COLO829 (cell line): ENCODE measurements around the gene ZNF236.
"Not testable (repeated sequence)": the region's sequence is repeated elsewhere in the genome, so short reads cannot be mapped to it uniquely, and the experiment has no call there.

Experiments used
- DNase-seq: peaks from one replicate; pipeline ENCODE4 v3.0.0; 2012; ENCODE audit warnings: low spot score

Gene ZNF236

DNA sequence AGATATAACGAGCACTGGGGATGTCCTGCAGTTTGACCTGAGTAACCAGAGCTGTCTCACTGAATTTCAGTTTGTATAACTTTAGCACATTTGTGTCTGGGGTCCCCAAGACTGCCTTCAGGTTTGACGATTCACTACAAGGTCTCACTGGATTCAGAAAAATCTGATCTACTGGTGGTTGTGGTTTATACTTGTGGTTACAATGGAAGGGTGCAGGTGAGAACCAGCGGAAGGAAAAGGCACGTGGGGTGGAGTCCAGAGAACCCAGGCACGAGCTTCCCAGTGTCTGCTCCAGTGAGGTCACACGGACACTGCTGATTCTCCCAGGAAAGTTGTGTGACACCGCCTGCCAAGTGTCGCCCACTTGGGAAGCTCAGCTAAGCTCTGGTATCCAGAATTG is 126.0 kb downstream of the ZNF236 start:
- DNase-seq: no peak

DNA sequence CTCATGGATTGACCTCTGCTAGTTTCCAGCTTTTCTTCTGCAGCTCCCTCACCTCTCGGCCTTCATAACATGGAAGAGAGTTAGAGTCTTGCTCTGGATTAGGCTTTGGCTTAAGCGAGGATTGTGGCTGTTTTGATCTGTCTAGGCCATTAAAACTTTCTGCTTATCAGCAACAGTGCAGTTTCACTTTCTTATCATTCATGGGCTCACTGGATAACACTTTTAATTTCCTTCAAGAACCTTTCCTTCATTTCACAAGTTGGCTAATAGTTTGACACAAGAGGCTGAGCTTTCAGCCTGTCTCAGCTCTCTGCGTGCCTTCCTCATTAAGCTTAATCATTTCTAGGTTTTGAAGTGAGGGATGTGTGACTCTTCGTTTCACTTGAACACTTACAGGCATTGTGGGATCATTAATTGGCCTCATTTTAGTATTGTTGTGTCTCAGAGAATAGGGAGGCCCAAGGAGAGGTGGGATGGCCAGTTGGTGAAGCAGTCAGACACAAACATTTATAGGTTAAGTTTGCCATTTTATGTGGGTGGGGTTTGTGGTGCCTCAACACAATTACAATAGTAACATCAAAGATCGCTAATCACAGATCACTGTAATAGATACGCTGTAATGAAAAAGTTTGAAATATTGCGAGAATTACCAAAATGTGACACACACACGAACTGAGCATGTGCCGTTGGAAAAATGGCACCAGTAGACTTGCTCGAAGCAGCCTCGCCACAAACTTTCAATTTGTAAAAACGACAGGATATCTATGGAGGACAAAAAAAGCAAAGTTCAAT is 129.3 kb downstream of the ZNF236 start:
- no peak for DNase-seq

- DNase-seq: no peak
Measured at GRCh38 chr18:76952747-76953146, 130.4 kb downstream of the ZNF236 start.

- DNase-seq: no peak
Measured at GRCh38 chr18:76953156-76953555, 130.8 kb downstream of the ZNF236 start.

- DNase-seq: no peak
Measured at GRCh38 chr18:76953583-76954233, 131.4 kb downstream of the ZNF236 start.

- no peak for DNase-seq
Measured at GRCh38 chr18:76955524-76956170, 133.3 kb downstream of the ZNF236 start.

GRCh38 chr18:76956648-76957047 is 134.3 kb downstream of the ZNF236 start:
- DNase-seq: no peak

GRCh38 chr18:76957384-76958355 is 135.3 kb downstream of the ZNF236 start:
- DNase-seq: no peak

GRCh38 chr18:76958692-76959341 is 136.5 kb downstream of the ZNF236 start:
- DNase-seq: no peak

DNA sequence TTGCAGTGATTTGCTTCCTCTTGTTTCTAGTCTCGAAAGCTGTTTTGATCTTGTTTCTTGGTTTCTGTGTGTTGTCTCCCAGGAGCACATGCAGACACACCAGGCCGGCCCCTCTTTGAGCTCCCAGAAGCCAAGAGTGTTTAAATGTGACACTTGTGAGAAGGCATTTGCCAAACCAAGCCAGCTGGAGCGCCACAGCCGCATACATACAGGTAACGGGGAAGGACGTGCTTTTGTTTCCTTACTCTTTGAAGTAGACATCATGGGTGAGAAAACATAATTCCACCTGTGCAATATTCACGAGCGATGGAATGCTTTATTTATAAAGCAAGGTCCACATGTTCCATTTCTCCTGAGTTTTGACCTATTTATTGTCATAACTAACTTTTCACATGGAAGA is 137.2 kb downstream of the ZNF236 start:
- no peak for DNase-seq

DNA sequence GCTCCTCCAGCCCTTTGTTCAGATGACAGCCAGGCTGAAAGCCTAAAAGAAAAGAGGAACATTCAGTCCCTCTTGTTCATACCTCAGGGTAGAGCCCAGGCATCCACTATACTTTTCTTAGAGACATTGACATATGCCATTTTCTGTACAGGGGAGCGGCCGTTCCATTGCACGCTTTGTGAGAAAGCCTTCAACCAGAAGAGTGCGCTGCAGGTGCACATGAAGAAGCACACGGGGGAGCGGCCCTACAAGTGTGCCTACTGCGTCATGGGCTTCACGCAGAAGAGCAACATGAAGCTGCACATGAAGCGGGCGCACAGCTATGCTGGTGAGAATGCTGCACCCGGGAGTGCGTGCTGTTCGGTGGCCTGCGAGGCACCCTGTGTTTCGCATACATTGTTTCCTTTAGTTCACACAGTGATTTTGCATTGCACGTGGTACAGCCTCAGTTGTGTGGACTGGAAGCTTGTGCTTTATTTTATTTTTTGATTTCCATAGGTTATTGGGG is 138.2 kb downstream of the ZNF236 start:
- no peak for DNase-seq

DNA sequence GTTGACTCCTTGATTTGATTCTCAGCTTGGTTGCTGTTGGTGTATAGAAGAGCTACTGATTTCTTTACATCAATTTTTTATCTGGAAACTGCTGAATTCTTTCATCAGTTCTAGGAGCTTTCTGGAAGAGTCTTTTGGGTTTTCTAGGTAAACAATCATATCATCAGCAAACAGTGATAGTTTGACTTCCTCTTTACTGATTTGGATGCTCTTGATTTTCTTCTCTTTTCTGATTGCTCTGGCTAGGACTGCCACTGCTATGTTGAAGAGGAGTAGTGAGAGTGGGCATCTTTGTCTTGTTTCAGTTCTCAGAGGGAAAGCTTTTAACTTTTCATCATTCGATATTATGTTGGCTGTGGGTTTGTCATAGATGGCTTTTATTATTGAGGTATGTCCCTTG is 140.5 kb downstream of the ZNF236 start:
- DNase-seq: no peak

- no peak for DNase-seq
Measured at GRCh38 chr18:76963936-76964335, 141.6 kb downstream of the ZNF236 start.

- not testable (repeated sequence) for DNase-seq
Measured at GRCh38 chr18:76965555-76966151, 143.3 kb downstream of the ZNF236 start.

DNA sequence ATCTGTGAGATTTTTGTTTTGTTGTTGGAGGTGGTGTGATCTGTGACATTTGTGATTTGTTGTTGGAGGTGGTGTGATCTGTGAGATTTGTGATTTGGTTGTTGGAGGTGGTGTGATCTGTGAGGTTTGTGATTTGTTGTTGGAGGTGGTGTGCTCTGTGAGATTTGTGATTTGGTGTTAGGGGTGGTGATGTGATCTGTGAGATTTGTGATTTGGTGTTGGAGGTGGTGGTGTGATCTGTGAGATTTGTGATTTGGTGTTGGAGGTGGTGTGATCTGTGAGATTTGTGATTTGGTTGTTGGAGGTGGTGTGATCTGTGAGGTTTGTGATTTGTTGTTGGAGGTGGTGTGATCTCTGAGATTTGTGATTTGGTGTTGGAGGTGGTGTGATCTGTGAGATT is 144.9 kb downstream of the ZNF236 start:
- not testable (repeated sequence) for DNase-seq

DNA sequence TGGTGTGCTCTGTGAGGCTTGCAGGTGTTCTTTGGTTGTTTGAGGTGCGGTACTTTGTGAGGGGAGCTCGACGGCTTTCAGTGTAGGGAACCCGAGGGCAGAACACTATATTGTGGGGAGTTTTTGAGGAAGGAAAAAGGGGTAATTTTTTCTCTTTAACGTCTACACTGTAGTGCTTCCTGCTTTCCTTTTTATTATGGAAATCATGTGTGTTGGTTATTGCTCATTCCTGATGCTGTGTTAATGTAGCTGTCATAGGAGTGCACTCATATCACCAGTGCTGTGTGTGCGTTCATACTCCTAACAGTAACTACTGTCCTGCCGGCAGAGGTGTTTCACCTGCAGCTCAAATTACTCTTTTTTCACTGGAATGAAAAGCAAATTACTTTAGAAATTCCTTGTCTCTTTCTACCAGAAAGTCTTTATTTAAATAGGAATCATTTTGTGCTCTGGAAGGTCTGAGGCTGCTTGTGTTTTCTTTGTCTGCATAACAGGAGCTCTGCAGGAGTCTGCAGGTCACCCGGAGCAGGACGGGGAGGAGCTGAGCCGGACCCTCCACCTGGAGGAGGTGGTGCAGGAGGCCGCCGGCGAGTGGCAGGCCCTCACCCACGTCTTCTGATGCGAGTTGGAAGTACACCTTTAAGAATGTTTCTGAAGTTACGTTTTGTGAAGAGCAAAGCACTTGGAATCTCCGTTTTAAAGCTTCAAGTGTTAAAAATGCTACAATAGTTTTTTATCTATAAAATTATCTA is 145.5 kb downstream of the ZNF236 start:
- no peak for DNase-seq

DNA sequence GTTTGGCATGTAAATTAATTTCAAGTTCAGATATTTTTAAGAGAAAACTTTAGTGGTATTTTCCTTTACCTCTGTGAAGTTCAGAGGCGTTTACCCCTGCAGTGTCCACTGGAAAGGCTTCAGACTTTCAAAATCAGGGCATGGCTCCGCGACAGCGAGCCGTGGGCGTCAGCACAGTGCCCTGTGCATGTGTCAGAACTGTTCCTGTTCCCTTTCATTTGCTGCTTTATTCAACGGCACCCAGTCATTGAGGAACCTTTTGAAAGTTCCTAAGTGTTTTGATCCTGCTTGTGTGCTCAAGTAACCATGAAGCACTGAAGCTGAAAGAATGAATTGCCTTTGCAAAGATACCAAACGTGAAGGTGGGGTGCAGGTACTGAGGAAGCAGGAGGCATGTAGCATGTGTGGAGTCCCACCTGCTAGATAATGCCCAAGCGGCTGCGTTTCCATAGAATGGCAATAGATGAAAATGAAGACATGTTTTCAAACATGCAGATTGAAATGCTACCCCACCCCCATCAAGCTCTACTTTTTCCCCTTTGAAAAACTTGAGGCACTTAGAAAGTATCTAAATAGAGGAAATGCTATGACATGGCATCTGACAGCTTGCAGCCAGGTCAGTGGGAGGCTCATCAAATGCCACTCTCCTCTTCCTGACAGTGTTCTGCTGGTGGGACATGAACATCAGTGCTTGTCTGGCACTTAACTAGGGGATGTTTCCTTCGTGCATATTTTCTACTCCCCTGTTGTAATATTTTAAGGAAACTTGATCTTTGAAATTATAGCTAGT is 148.6 kb downstream of the ZNF236 start:
- no peak for DNase-seq

DNA sequence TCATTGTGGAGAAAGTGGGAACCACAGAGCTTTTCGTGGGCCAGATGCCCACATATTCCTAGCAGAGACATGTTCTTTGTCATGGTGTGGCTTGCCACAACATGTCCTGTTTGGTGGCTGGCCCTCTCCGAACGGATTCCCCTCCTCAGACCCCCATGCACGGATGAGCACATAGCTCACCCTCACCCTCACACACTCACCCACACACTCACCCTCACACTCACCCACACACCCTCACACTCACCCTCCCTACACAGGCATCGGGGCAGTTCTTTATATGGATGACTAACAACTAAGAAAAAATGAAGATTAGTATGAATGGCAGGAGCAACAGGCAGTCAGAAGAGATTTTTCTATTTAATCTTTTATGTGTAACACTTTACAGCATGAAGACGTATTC is 149.9 kb downstream of the ZNF236 start:
- DNase-seq: no peak

DNA sequence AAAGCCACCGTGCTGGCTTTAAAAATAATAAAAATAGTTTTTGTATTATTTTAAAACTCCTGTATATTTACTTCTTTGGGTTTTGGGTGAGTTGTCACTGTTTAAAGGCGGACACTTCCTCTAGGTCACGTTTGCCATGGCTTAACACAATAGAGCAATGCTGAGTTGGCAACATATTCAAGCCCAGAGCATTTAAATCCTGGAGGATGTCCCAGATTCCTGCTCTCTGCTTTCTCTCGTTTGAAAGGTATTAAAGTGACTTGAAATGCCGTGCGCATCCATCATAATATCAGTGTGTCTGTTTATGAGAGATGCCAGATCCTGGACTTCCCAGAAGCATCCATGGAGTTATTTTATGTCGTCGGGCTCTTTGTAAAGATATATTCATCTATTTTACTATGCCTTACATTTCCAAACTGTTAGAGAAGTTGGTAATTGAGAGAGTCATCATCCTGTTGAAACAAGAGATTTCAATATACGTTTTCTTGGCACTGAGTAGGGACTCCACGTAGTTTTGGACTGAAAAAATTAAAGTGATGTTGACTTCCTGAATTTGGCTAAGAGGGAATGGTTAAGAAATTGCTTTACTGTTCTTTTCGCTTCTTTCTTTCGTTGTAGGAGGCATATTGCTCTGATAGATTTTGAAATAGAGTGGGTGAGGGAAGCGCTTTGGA is 150.6 kb downstream of the ZNF236 start:
- DNase-seq: no peak
